GM23338 (cell line): ENCODE results near the gene HSPD1. TPM values are rescaled to one million over a fixed set of nuclear protein-coding genes. Genes with fewer than 3 reads are reported as not detected.
A peak's percentile ranks its signal among the peaks of the same experiment; 100 is the strongest.

Source experiments
- ATAC-seq: fragments of 200-7000 bp; cut with Tn5 transposase; 3 replicates; pipeline ENCODE4 v1.9.1; 2020
- DNase-seq: peaks from one replicate; pipeline ENCODE4 v3.0.0-alpha.2; 2015; ENCODE audit warnings: low spot score
- H2AFZ ChIP-seq: fragments of 200-600 bp; sonication (generic); 2 replicates; pipeline ENCODE4 v1.8.0; 2016; ENCODE audit warnings: antibody characterized with exemption, mild to moderate bottlenecking, moderate library complexity
- H3F3A ChIP-seq: fragments of 200-600 bp; sonication (generic); replicated peaks from 2 replicates; pipeline ENCODE4 v1.8.0; 2017; ENCODE audit warnings: antibody characterized with exemption, mixed run types, low read depth
- H3K27ac ChIP-seq: fragments of 200-600 bp; sonication (generic); 2 replicates; pipeline ENCODE4 v1.6.1; 2016; ENCODE audit warnings: low read depth
- H3K27me3 ChIP-seq: fragments of 200-600 bp; sonication (generic); 2 replicates; pipeline ENCODE4 v1.8.0; 2016; ENCODE audit warnings: mild to moderate bottlenecking, mixed run types, moderate library complexity; ENCODE audit not compliant: insufficient read depth
- H3K36me3 ChIP-seq: fragments of 200-600 bp; sonication (generic); 2 replicates; pipeline ENCODE4 v1.8.0; 2016; ENCODE audit warnings: mild to moderate bottlenecking; ENCODE audit not compliant: insufficient read depth
- H3K4me1 ChIP-seq: fragments of 200-600 bp; sonication (generic); 2 replicates; pipeline ENCODE4 v1.8.0; 2016; ENCODE audit warnings: mild to moderate bottlenecking, moderate library complexity; ENCODE audit not compliant: insufficient read depth
- H3K4me2 ChIP-seq: fragments of 200-600 bp; sonication (generic); 2 replicates; pipeline ENCODE4 v1.7.1; 2017; ENCODE audit warnings: mixed run types
- H3K4me3 ChIP-seq: fragments of 200-600 bp; sonication (generic); 2 replicates; pipeline ENCODE4 v1.6.1; 2016; ENCODE audit warnings: mixed run types
- H3K79me2 ChIP-seq: fragments of 200-600 bp; sonication (generic); replicated peaks from 2 replicates; pipeline ENCODE4 v1.8.0; 2017; ENCODE audit warnings: mild to moderate bottlenecking; ENCODE audit not compliant: insufficient read depth
- H3K9me2 ChIP-seq: fragments of 200-600 bp; sonication (generic); 2 replicates; pipeline ENCODE4 v1.8.0; 2017; ENCODE audit not compliant: insufficient read depth
- H4K20me1 ChIP-seq: fragments of 200-600 bp; sonication (generic); replicated peaks from 2 replicates; pipeline ENCODE4 v1.8.0; 2017; ENCODE audit warnings: mild to moderate bottlenecking; ENCODE audit not compliant: insufficient read depth
- H3K27ac Mint-ChIP-seq: 2 replicates; pipeline ENCODE4 v1.8.0; 2020; ENCODE audit warnings: inconsistent platforms, mild to moderate bottlenecking, moderate library complexity, mixed read lengths
- H3K27me3 Mint-ChIP-seq: 3 replicates; pipeline ENCODE4 v1.8.0; 2022; ENCODE audit warnings: low read depth, mild to moderate bottlenecking, moderate library complexity, mixed read lengths, inconsistent platforms; ENCODE audit not compliant: insufficient read depth, poor library complexity
- H3K36me3 Mint-ChIP-seq: 3 replicates; pipeline ENCODE4 v1.8.0; 2021; ENCODE audit warnings: low read depth, mild to moderate bottlenecking, inconsistent platforms, moderate library complexity, mixed read lengths
- H3K4me1 Mint-ChIP-seq: 3 replicates; pipeline ENCODE4 v1.8.0; 2020; ENCODE audit warnings: mild to moderate bottlenecking, inconsistent platforms, mixed read lengths
- H3K4me3 Mint-ChIP-seq: 3 replicates; pipeline ENCODE4 v1.8.0; 2021; ENCODE audit warnings: moderate library complexity, mild to moderate bottlenecking, inconsistent platforms, mixed read lengths
- H3K9me3 Mint-ChIP-seq: 3 replicates; pipeline ENCODE4 v1.8.0; 2020; ENCODE audit warnings: moderate library complexity, mild to moderate bottlenecking, inconsistent platforms, mixed read lengths
- ETS1 ChIP-seq: IDR thresholded peaks from 2 replicates; pipeline ENCODE4 v1.6.1; 2016; ENCODE audit warnings: antibody characterized with exemption
- EZH2 ChIP-seq: fragments of 200-600 bp; sonication (generic); IDR thresholded peaks from one replicate; pipeline ENCODE4 v1.8.0; 2017; ENCODE audit warnings: antibody characterized with exemption, mild to moderate bottlenecking, low read depth; ENCODE audit not compliant: unreplicated experiment
- EZH2phosphoT487 ChIP-seq: fragments of 200-600 bp; sonication (generic); IDR thresholded peaks from one replicate; pipeline ENCODE4 v1.8.1; 2018; ENCODE audit warnings: antibody characterized with exemption; ENCODE audit not compliant: unreplicated experiment
- JUNB ChIP-seq: IDR thresholded peaks from one replicate; pipeline ENCODE4 v1.6.1; 2016; ENCODE audit warnings: antibody characterized with exemption; ENCODE audit not compliant: unreplicated experiment
- NANOG ChIP-seq: IDR thresholded peaks from 2 replicates; pipeline ENCODE4 v1.6.1; 2016; ENCODE audit warnings: antibody characterized with exemption, borderline replicate concordance
- POLR2AphosphoS5 ChIP-seq: IDR thresholded peaks from 2 replicates; pipeline ENCODE4 v1.6.1; 2016; ENCODE audit warnings: antibody characterized with exemption, low read depth
- STAT1 ChIP-seq: IDR thresholded peaks from one replicate; pipeline ENCODE4 v1.6.1; 2016; ENCODE audit warnings: antibody characterized with exemption; ENCODE audit not compliant: unreplicated experiment
- ZNF462 ChIP-seq: fragments of 250-450 bp; sonication (Bioruptor Pico); IDR thresholded peaks from 2 replicates; pipeline ENCODE4 v1.5.0; 2020; ENCODE audit warnings: mild to moderate bottlenecking, moderate library complexity
- polyA plus RNA-seq: library from polyadenylated mRNA; unstranded; fragments of >200 nt; fragmentation: Nextera tagmentation; extraction: Ambion mirVana; gene quantifications from 2 replicates; pipeline ENCODE4 v1.2.1, GENCODE V29; 2016
- total RNA-seq: library from RNA; depleted of rRNA; stranded (reverse); fragments of >200 nt; shearing (Covaris generic); gene quantifications from 2 replicates; pipeline ENCODE4 v1.2.3, GENCODE V29; 2014

Gene HSPD1
- total and polyA plus RNA-seq, 2 experiments from 2014 or later, result 880 to 1,188 TPM

- TF ChIP-seq ZNF462 (CRISPR knock-in tag) (no peak), NANOG (no peak), EZH2 (no peak), STAT1 (no peak)
Observed at GRCh38 chr2:197498235-197498936, 1.3 kb downstream of the HSPD1 start (continued).

- Mint-ChIP-seq H3K27ac (peak overlapping the region; percentile 92), H3K27me3 (peaks cover 6% of the 10 kb centered on the region), H3K4me1 (peaks cover 40% of the 10 kb centered on the region), H3K9me3 (peaks cover 9% of the 10 kb centered on the region; the same call in 2 of the 3 replicates), H3K36me3 (peaks cover 90% of the 10 kb centered on the region), H3K4me3 (peak overlapping the region; percentile 96)
- no peak for ATAC-seq
- Histone ChIP-seq H4K20me1 (peaks cover 55% of the 10 kb centered on the region), H3K27ac (peak overlapping the region; percentile 4; the same call in 1 of the 2 replicates), H3K9me2 (no peaks in the 10 kb centered on the region), H3K4me3 (peak overlapping the region; percentile 84), H3K79me2 (peaks cover 88% of the 10 kb centered on the region), H3K4me2 (peak overlapping the region; percentile 94), H2AFZ (no peak overlapping the region), H3K27me3 (no peaks in the 10 kb centered on the region), H3K36me3 (peaks cover 69% of the 10 kb centered on the region), H3F3A (peaks cover 43% of the 10 kb centered on the region), H3K4me1 (peaks cover 32% of the 10 kb centered on the region)
- DNase-seq, result no peak
- TF ChIP-seq ETS1, result no peak
- no peak for TF ChIP-seq ZNF462 (CRISPR knock-in tag)
- TF ChIP-seq EZH2phosphoT487, result no peak
- no peak for TF ChIP-seq JUNB
- no peak for TF ChIP-seq POLR2AphosphoS5
Observed at GRCh38 chr2:197497326-197497725, 2.3 kb downstream of the HSPD1 start.
